Measurements from ENCODE around the gene MALRD1.
A peak's percentile ranks its signal among the peaks of the same experiment; 100 is the strongest.

MALRD1 gene

DNA sequence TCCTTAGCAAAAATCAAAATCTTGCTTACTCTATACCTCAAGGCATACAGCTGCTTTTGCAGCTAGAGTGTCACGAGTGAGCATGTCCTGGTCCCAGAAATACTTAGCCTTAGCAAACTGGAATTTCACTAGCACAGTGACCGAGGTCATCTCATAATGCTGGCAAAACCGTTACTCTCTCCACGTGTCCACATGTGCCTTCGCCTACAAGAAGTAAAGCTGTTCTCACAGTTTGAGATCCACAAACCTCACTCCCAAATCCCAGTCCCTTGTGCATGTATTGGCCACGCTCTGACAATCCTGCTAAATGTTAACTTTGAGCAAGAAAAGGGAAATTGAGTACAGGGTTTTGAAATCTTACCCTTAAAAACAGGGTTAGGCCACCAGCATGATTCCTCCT is 656.6 kb downstream of the MALRD1 start:
- peak overlapping the region; percentile 52 for H3K27ac Mint-ChIP-seq
- no peaks in the 10 kb centered on the region for H3K4me1 Mint-ChIP-seq
- TF ChIP-seq, protein P1, sequence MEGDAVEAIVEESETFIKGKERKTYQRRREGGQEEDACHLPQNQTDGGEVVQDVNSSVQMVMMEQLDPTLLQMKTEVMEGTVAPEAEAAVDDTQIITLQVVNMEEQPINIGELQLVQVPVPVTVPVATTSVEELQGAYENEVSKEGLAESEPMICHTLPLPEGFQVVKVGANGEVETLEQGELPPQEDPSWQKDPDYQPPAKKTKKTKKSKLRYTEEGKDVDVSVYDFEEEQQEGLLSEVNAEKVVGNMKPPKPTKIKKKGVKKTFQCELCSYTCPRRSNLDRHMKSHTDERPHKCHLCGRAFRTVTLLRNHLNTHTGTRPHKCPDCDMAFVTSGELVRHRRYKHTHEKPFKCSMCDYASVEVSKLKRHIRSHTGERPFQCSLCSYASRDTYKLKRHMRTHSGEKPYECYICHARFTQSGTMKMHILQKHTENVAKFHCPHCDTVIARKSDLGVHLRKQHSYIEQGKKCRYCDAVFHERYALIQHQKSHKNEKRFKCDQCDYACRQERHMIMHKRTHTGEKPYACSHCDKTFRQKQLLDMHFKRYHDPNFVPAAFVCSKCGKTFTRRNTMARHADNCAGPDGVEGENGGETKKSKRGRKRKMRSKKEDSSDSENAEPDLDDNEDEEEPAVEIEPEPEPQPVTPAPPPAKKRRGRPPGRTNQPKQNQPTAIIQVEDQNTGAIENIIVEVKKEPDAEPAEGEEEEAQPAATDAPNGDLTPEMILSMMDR (IDR thresholded peaks at IDR 0.05) = no peak
- no peak overlapping the region for H3K4me3 Mint-ChIP-seq
- peaks cover 4% of the 10 kb centered on the region for H3K27me3 Mint-ChIP-seq (ENCODE audit: low read depth, poor library complexity)
- H3K36me3 Mint-ChIP-seq (ENCODE audit: low read depth) = no peaks in the 10 kb centered on the region
- DNase-seq = no peak
- H3K9me3 Mint-ChIP-seq = no peaks in the 10 kb centered on the region

DNA sequence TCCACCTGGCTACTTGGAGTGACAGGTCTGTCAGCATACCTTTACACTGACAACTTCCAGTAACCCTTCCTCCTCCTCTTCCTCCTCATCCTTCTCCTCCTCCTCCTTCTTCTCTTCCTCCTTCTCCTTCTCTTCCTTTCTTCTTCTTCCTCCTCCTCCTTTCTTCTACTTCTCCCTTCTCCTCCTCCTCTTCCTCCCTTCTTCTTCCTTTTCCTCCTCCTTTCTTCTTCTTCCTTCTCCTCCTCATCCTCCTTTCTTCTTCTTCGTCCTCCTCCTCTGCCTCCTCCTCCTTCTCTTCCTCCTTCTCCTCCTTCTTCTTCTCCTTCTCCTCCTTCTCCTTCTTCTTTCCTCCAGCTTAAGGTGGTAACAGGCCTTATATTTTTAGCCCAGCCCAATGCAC is 658.3 kb downstream of the MALRD1 start:
- peaks cover 14% of the 10 kb centered on the region for H3K9me3 Mint-ChIP-seq
- H3K27ac Mint-ChIP-seq = no peak overlapping the region
- TF ChIP-seq, protein P1 (IDR thresholded peaks at IDR 0.05) = no peak
- H3K27me3 Mint-ChIP-seq (ENCODE audit: low read depth, poor library complexity) = peaks cover under 1% of the 10 kb centered on the region
- no peaks in the 10 kb centered on the region for H3K4me1 Mint-ChIP-seq
- DNase-seq = no peak
- H3K36me3 Mint-ChIP-seq (ENCODE audit: low read depth) = peaks cover 5% of the 10 kb centered on the region
- H3K4me3 Mint-ChIP-seq = no peak overlapping the region

DNA sequence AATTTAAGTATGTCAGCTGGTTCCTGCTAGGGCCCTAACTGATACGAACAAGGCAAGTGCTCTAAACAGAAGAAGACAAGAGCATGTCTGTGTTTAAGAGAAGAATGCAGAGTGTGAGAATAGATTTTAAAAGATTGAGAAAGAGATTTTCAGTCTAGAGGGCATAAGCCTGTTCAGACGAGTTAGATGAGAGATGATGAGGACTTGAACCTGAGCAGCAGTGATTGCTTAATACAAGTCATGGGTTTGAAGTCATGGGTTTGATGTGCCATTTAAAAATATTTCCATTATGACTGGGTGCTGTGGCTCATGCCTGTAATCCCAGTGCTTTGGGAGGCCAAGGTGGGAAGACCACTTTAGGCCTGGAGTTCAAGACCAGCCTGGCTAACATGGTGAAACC is 658.8 kb downstream of the MALRD1 start:
- H3K36me3 Mint-ChIP-seq (ENCODE audit: low read depth) = peaks cover 7% of the 10 kb centered on the region
- no peaks in the 10 kb centered on the region for H3K4me1 Mint-ChIP-seq
- no peak overlapping the region for H3K4me3 Mint-ChIP-seq
- H3K27me3 Mint-ChIP-seq (ENCODE audit: low read depth, poor library complexity) = no peaks in the 10 kb centered on the region
- peaks cover 18% of the 10 kb centered on the region for H3K9me3 Mint-ChIP-seq
- no peak for DNase-seq
- TF ChIP-seq, protein P1 (IDR thresholded peaks at IDR 0.05) = no peak
- no peak overlapping the region for H3K27ac Mint-ChIP-seq

DNA sequence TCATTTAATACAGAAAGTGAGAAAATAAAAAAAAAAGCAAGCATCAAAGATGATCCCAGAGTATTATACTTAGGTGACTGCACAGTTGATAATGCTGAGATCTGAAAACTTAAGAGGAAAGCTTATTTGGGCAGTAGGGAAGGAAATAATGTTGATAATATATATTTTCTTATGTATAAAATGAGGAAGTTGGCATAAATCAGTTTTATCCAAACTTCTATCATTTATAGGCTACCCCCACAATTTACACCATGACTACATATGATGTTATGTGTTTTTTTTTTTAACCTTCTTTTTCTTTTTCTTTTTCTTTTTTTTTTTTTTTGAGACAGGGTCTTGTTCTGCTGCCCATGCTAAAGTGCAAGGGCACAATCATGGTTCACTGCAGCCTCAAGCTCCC is 659.4 kb downstream of the MALRD1 start:
- Mint-ChIP-seq H3K36me3 (ENCODE audit: low read depth) (peaks cover 7% of the 10 kb centered on the region), H3K4me1 (no peaks in the 10 kb centered on the region), H3K27me3 (ENCODE audit: low read depth, poor library complexity) (no peaks in the 10 kb centered on the region), H3K4me3 (no peak overlapping the region), H3K9me3 (peaks cover 24% of the 10 kb centered on the region), H3K27ac (no peak overlapping the region)
- TF ChIP-seq, protein P1 (IDR thresholded peaks at IDR 0.05) = no peak
- no peak for DNase-seq

DNA sequence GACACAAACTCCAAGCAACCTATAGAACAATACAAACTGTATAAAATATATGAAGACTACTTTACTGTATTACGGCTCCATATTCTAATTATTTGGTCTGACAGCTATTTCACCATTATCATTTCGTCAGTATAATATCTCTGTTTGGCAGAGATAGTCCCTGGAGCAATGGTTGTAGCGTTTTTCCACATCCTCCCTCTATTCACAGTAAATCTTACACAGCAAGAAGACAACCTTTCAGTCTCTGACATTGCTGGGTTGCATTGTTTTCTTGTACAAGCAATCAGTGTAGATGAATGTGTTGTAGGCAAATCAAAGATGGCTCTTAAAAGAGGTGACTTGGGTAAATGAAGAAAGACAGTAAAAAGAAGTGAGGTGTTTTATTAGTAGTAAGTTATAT is 662.0 kb downstream of the MALRD1 start:
- Mint-ChIP-seq H3K36me3 (ENCODE audit: low read depth) (peaks cover 7% of the 10 kb centered on the region), H3K27ac (no peak overlapping the region), H3K4me1 (no peaks in the 10 kb centered on the region), H3K9me3 (peaks cover 30% of the 10 kb centered on the region), H3K4me3 (no peak overlapping the region), H3K27me3 (ENCODE audit: low read depth, poor library complexity) (no peaks in the 10 kb centered on the region)
- DNase-seq = no peak
- TF ChIP-seq, protein P1 (IDR thresholded peaks at IDR 0.05) = no peak

DNA sequence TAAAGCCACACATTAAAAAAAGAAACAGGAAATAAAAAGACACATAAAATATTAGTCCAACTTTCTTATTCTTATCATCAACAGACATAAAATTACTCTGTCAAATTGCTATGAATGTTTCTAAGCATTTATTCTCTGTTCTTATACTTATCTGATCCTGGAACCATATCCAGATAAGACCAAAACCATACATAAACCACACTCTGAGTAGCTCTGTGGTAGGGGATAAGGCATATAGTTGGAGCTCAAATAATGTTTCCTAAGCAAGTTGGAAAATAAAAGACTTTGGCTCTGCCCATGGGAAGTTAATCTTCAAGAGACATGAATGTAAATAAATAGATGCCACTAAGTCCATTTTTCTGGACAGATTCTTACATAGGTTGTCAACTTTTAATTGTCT is 664.6 kb downstream of the MALRD1 start:
- TF ChIP-seq, protein P1 (IDR thresholded peaks at IDR 0.05) = no peak
- H3K9me3 Mint-ChIP-seq = peaks cover 30% of the 10 kb centered on the region
- H3K4me1 Mint-ChIP-seq = no peaks in the 10 kb centered on the region
- no peak overlapping the region for H3K27ac Mint-ChIP-seq
- no peak overlapping the region for H3K4me3 Mint-ChIP-seq
- H3K36me3 Mint-ChIP-seq (ENCODE audit: low read depth) = peaks cover 7% of the 10 kb centered on the region
- no peaks in the 10 kb centered on the region for H3K27me3 Mint-ChIP-seq (ENCODE audit: low read depth, poor library complexity)
- no peak for DNase-seq

Data from nephron progenitor cell (in vitro differentiated cells).